GM23338 (cell line): ENCODE results near the gene XPOT. TPM values are rescaled to one million over a fixed set of nuclear protein-coding genes. Genes with fewer than 3 reads are reported as not detected.
A peak's percentile ranks its signal among the peaks of the same experiment; 100 is the strongest.

Experiments used
- ATAC-seq: fragments of 200-7000 bp; cut with Tn5 transposase; 3 replicates; pipeline ENCODE4 v1.9.1; 2020
- DNase-seq: peaks from one replicate; pipeline ENCODE4 v3.0.0-alpha.2; 2015; ENCODE audit warnings: low spot score
- H2AFZ ChIP-seq: fragments of 200-600 bp; sonication (generic); 2 replicates; pipeline ENCODE4 v1.8.0; 2016; ENCODE audit warnings: antibody characterized with exemption, mild to moderate bottlenecking, moderate library complexity
- H3F3A ChIP-seq: fragments of 200-600 bp; sonication (generic); replicated peaks from 2 replicates; pipeline ENCODE4 v1.8.0; 2017; ENCODE audit warnings: antibody characterized with exemption, mixed run types, low read depth
- H3K27ac ChIP-seq: fragments of 200-600 bp; sonication (generic); 2 replicates; pipeline ENCODE4 v1.6.1; 2016; ENCODE audit warnings: low read depth
- H3K27me3 ChIP-seq: fragments of 200-600 bp; sonication (generic); 2 replicates; pipeline ENCODE4 v1.8.0; 2016; ENCODE audit warnings: mild to moderate bottlenecking, mixed run types, moderate library complexity; ENCODE audit not compliant: insufficient read depth
- H3K36me3 ChIP-seq: fragments of 200-600 bp; sonication (generic); 2 replicates; pipeline ENCODE4 v1.8.0; 2016; ENCODE audit warnings: mild to moderate bottlenecking; ENCODE audit not compliant: insufficient read depth
- H3K4me1 ChIP-seq: fragments of 200-600 bp; sonication (generic); 2 replicates; pipeline ENCODE4 v1.8.0; 2016; ENCODE audit warnings: mild to moderate bottlenecking, moderate library complexity; ENCODE audit not compliant: insufficient read depth
- H3K4me2 ChIP-seq: fragments of 200-600 bp; sonication (generic); 2 replicates; pipeline ENCODE4 v1.7.1; 2017; ENCODE audit warnings: mixed run types
- H3K4me3 ChIP-seq: fragments of 200-600 bp; sonication (generic); 2 replicates; pipeline ENCODE4 v1.6.1; 2016; ENCODE audit warnings: mixed run types
- H3K79me2 ChIP-seq: fragments of 200-600 bp; sonication (generic); replicated peaks from 2 replicates; pipeline ENCODE4 v1.8.0; 2017; ENCODE audit warnings: mild to moderate bottlenecking; ENCODE audit not compliant: insufficient read depth
- H3K9me2 ChIP-seq: fragments of 200-600 bp; sonication (generic); 2 replicates; pipeline ENCODE4 v1.8.0; 2017; ENCODE audit not compliant: insufficient read depth
- H4K20me1 ChIP-seq: fragments of 200-600 bp; sonication (generic); replicated peaks from 2 replicates; pipeline ENCODE4 v1.8.0; 2017; ENCODE audit warnings: mild to moderate bottlenecking; ENCODE audit not compliant: insufficient read depth
- H3K27ac Mint-ChIP-seq: 2 replicates; pipeline ENCODE4 v1.8.0; 2020; ENCODE audit warnings: inconsistent platforms, mild to moderate bottlenecking, moderate library complexity, mixed read lengths
- H3K27me3 Mint-ChIP-seq: 3 replicates; pipeline ENCODE4 v1.8.0; 2022; ENCODE audit warnings: low read depth, mild to moderate bottlenecking, moderate library complexity, mixed read lengths, inconsistent platforms; ENCODE audit not compliant: insufficient read depth, poor library complexity
- H3K36me3 Mint-ChIP-seq: 3 replicates; pipeline ENCODE4 v1.8.0; 2021; ENCODE audit warnings: low read depth, mild to moderate bottlenecking, inconsistent platforms, moderate library complexity, mixed read lengths
- H3K4me1 Mint-ChIP-seq: 3 replicates; pipeline ENCODE4 v1.8.0; 2020; ENCODE audit warnings: mild to moderate bottlenecking, inconsistent platforms, mixed read lengths
- H3K4me3 Mint-ChIP-seq: 3 replicates; pipeline ENCODE4 v1.8.0; 2021; ENCODE audit warnings: moderate library complexity, mild to moderate bottlenecking, inconsistent platforms, mixed read lengths
- H3K9me3 Mint-ChIP-seq: 3 replicates; pipeline ENCODE4 v1.8.0; 2020; ENCODE audit warnings: moderate library complexity, mild to moderate bottlenecking, inconsistent platforms, mixed read lengths
- CREB1 ChIP-seq: fragments of 250-450 bp; sonication (Bioruptor Pico); IDR thresholded peaks from 2 replicates; pipeline ENCODE4 v1.5.0; 2020; ENCODE audit warnings: low read depth, mild to moderate bottlenecking, moderate library complexity
- EZH2 ChIP-seq: fragments of 200-600 bp; sonication (generic); IDR thresholded peaks from one replicate; pipeline ENCODE4 v1.8.0; 2017; ENCODE audit warnings: antibody characterized with exemption, mild to moderate bottlenecking, low read depth; ENCODE audit not compliant: unreplicated experiment
- EZH2phosphoT487 ChIP-seq: fragments of 200-600 bp; sonication (generic); IDR thresholded peaks from one replicate; pipeline ENCODE4 v1.8.1; 2018; ENCODE audit warnings: antibody characterized with exemption; ENCODE audit not compliant: unreplicated experiment
- JUNB ChIP-seq: IDR thresholded peaks from one replicate; pipeline ENCODE4 v1.6.1; 2016; ENCODE audit warnings: antibody characterized with exemption; ENCODE audit not compliant: unreplicated experiment
- NANOG ChIP-seq: IDR thresholded peaks from 2 replicates; pipeline ENCODE4 v1.6.1; 2016; ENCODE audit warnings: antibody characterized with exemption, borderline replicate concordance
- POLR2AphosphoS5 ChIP-seq: IDR thresholded peaks from 2 replicates; pipeline ENCODE4 v1.6.1; 2016; ENCODE audit warnings: antibody characterized with exemption, low read depth
- STAT1 ChIP-seq: IDR thresholded peaks from one replicate; pipeline ENCODE4 v1.6.1; 2016; ENCODE audit warnings: antibody characterized with exemption; ENCODE audit not compliant: unreplicated experiment
- ZNF114 ChIP-seq: fragments of 250-450 bp; sonication (Bioruptor Pico); IDR thresholded peaks from 2 replicates; pipeline ENCODE4 v1.5.0; 2020; ENCODE audit warnings: mild to moderate bottlenecking, moderate library complexity
- ZNF331 ChIP-seq: fragments of 250-450 bp; sonication (Bioruptor Pico); IDR thresholded peaks from 2 replicates; pipeline ENCODE4 v1.5.0; 2020; ENCODE audit warnings: low read depth, mild to moderate bottlenecking, moderate library complexity
- ZNF462 ChIP-seq: fragments of 250-450 bp; sonication (Bioruptor Pico); IDR thresholded peaks from 2 replicates; pipeline ENCODE4 v1.5.0; 2020; ENCODE audit warnings: mild to moderate bottlenecking, moderate library complexity
- polyA plus RNA-seq: library from polyadenylated mRNA; unstranded; fragments of >200 nt; fragmentation: Nextera tagmentation; extraction: Ambion mirVana; gene quantifications from 2 replicates; pipeline ENCODE4 v1.2.1, GENCODE V29; 2016
- total RNA-seq: library from RNA; depleted of rRNA; stranded (reverse); fragments of >200 nt; shearing (Covaris generic); gene quantifications from 2 replicates; pipeline ENCODE4 v1.2.3, GENCODE V29; 2014
- TF ChIP-seq, protein P1 (sequence below): IDR thresholded peaks from one replicate; pipeline ENCODE4 v1.6.1; 2018; ENCODE audit warnings: antibody characterized with exemption; ENCODE audit not compliant: unreplicated experiment
- TF ChIP-seq, protein P2 (sequence below), 2 experiments: fragments of 200-600 bp in 1 of 2; sonication (generic) in 1 of 2; conservative IDR thresholded peaks; 2 replicates each; pipeline versions ENCODE4 v1.5.1 to v1.6.1; 2016 to 2017; ENCODE audit warnings: antibody characterized with exemption in 2 of 2, low read depth in 2 of 2, mild to moderate bottlenecking in 2 of 2, moderate library complexity in 1 of 2
- TF ChIP-seq, protein P3 (sequence below): IDR thresholded peaks from 2 replicates; pipeline ENCODE4 v1.6.1; 2016; ENCODE audit warnings: antibody characterized with exemption

Gene XPOT
- total and polyA plus RNA-seq, 2 experiments from 2014 or later: 58.7 to 145 TPM

DNA sequence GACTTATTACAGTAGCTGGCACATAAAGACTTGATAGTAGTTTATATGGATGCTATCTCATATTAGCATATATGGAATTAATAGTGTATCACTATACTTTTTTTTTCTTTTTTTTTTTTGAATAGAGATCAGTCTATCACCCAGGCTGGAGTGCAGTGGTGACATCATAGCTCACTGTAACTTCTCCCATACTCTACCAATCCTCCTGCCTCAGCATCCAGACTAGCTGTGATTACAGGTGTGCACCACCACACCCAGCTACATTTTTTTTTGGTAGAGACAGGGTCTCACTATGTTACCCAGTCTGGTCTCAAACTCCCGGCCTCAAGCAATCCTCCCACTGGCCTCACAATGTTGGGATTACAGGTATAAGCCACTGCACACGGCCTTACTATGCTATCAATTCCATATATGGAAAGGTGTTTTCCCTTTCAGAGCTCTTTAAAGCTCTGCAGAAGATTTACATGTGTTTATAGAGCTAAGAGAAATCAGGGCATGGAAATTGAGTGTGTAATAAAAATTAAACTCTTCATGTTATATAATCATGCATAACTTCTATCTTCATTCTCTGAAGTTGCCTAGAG, 46.0 kb downstream of the XPOT start:
- ATAC-seq (no peak), DNase-seq (no peak)
- Mint-ChIP-seq H3K36me3 (peaks cover 44% of the 10 kb centered on the region), H3K27ac (peak overlapping the region; percentile 92), H3K4me3 (peak overlapping the region; percentile 89), H3K9me3 (no peaks in the 10 kb centered on the region; the same call in 2 of the 3 replicates), H3K4me1 (peaks cover 22% of the 10 kb centered on the region), H3K27me3 (peaks cover 5% of the 10 kb centered on the region)
- peaks cover 31% of the 10 kb centered on the region for H3K36me3 ChIP-seq
- H3K9me2 ChIP-seq: no peaks in the 10 kb centered on the region
- peak overlapping the region; percentile 78 for H3K4me2 ChIP-seq
- H2AFZ ChIP-seq: no peak overlapping the region
- 0 out of 2 replicates have a peak, but pooled peaks cover 4% of the 10 kb centered on the region for H4K20me1 ChIP-seq
- H3F3A ChIP-seq: peaks cover 11% of the 10 kb centered on the region; the same call in 1 of the 2 replicates
- peaks cover 10% of the 10 kb centered on the region for H3K4me1 ChIP-seq
- TF ChIP-seq CREB1 (CRISPR knock-in tag) (no peak), STAT1 (no peak), EZH2 (no peak), ZNF462 (no peak), NANOG (no peak), ZNF114 (CRISPR knock-in tag) (no peak), ZNF331 (CRISPR knock-in tag) (no peak), EZH2phosphoT487 (no peak), POLR2AphosphoS5 (no peak), JUNB (no peak)
- TF ChIP-seq, protein P1, sequence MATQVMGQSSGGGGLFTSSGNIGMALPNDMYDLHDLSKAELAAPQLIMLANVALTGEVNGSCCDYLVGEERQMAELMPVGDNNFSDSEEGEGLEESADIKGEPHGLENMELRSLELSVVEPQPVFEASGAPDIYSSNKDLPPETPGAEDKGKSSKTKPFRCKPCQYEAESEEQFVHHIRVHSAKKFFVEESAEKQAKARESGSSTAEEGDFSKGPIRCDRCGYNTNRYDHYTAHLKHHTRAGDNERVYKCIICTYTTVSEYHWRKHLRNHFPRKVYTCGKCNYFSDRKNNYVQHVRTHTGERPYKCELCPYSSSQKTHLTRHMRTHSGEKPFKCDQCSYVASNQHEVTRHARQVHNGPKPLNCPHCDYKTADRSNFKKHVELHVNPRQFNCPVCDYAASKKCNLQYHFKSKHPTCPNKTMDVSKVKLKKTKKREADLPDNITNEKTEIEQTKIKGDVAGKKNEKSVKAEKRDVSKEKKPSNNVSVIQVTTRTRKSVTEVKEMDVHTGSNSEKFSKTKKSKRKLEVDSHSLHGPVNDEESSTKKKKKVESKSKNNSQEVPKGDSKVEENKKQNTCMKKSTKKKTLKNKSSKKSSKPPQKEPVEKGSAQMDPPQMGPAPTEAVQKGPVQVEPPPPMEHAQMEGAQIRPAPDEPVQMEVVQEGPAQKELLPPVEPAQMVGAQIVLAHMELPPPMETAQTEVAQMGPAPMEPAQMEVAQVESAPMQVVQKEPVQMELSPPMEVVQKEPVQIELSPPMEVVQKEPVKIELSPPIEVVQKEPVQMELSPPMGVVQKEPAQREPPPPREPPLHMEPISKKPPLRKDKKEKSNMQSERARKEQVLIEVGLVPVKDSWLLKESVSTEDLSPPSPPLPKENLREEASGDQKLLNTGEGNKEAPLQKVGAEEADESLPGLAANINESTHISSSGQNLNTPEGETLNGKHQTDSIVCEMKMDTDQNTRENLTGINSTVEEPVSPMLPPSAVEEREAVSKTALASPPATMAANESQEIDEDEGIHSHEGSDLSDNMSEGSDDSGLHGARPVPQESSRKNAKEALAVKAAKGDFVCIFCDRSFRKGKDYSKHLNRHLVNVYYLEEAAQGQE: no peak
- TF ChIP-seq, protein P2, sequence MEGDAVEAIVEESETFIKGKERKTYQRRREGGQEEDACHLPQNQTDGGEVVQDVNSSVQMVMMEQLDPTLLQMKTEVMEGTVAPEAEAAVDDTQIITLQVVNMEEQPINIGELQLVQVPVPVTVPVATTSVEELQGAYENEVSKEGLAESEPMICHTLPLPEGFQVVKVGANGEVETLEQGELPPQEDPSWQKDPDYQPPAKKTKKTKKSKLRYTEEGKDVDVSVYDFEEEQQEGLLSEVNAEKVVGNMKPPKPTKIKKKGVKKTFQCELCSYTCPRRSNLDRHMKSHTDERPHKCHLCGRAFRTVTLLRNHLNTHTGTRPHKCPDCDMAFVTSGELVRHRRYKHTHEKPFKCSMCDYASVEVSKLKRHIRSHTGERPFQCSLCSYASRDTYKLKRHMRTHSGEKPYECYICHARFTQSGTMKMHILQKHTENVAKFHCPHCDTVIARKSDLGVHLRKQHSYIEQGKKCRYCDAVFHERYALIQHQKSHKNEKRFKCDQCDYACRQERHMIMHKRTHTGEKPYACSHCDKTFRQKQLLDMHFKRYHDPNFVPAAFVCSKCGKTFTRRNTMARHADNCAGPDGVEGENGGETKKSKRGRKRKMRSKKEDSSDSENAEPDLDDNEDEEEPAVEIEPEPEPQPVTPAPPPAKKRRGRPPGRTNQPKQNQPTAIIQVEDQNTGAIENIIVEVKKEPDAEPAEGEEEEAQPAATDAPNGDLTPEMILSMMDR (conservative IDR thresholded peaks at IDR 0.05; ENCODE audit: low read depth in 2 of 2): no peak
- TF ChIP-seq, protein P3, sequence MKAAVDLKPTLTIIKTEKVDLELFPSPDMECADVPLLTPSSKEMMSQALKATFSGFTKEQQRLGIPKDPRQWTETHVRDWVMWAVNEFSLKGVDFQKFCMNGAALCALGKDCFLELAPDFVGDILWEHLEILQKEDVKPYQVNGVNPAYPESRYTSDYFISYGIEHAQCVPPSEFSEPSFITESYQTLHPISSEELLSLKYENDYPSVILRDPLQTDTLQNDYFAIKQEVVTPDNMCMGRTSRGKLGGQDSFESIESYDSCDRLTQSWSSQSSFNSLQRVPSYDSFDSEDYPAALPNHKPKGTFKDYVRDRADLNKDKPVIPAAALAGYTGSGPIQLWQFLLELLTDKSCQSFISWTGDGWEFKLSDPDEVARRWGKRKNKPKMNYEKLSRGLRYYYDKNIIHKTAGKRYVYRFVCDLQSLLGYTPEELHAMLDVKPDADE: no peak
- H3K79me2 ChIP-seq: peaks cover 30% of the 10 kb centered on the region
- H3K27me3 ChIP-seq: no peaks in the 10 kb centered on the region
- peak overlapping the region; percentile 91 for H3K4me3 ChIP-seq
- peak overlapping the region; percentile 46 for H3K27ac ChIP-seq
